Measurements from ENCODE around the gene MISFA.
A peak's percentile ranks its signal among the peaks of the same experiment; 100 is the strongest.
"Not testable (repeated sequence)": the region's sequence is repeated elsewhere in the genome, so short reads cannot be mapped to it uniquely, and the experiment has no call there.

Gene MISFA

GRCh38 chr11:18633256-18634139, 33.9 kb downstream of the MISFA start:
- TF ChIP-seq, protein P1, sequence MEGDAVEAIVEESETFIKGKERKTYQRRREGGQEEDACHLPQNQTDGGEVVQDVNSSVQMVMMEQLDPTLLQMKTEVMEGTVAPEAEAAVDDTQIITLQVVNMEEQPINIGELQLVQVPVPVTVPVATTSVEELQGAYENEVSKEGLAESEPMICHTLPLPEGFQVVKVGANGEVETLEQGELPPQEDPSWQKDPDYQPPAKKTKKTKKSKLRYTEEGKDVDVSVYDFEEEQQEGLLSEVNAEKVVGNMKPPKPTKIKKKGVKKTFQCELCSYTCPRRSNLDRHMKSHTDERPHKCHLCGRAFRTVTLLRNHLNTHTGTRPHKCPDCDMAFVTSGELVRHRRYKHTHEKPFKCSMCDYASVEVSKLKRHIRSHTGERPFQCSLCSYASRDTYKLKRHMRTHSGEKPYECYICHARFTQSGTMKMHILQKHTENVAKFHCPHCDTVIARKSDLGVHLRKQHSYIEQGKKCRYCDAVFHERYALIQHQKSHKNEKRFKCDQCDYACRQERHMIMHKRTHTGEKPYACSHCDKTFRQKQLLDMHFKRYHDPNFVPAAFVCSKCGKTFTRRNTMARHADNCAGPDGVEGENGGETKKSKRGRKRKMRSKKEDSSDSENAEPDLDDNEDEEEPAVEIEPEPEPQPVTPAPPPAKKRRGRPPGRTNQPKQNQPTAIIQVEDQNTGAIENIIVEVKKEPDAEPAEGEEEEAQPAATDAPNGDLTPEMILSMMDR (conservative IDR thresholded peaks at IDR 0.05; ENCODE audit: low read depth, low read length) = no peak
- peak; percentile 26 for DNase-seq (ENCODE audit: low read depth)
- H3K4me3 ChIP-seq (ENCODE audit: low read depth, low read length) = peak overlapping the region; percentile 76

GRCh38 chr11:18634140-18635032, 34.8 kb downstream of the MISFA start, which contains the start of gene SPTY2D1:
Gene SPTY2D1 (minus strand): TSS chr11:18634342. CDS start chr11:18634257, 85 bp downstream.
- DNase-seq (ENCODE audit: low read depth) = peak; percentile 100
- peak within 1 kb of the TSS; percentile 76 for H3K4me3 ChIP-seq (ENCODE audit: low read depth, low read length)
- TF ChIP-seq, protein P1 (conservative IDR thresholded peaks at IDR 0.05; ENCODE audit: low read depth, low read length) = no peak

DNA sequence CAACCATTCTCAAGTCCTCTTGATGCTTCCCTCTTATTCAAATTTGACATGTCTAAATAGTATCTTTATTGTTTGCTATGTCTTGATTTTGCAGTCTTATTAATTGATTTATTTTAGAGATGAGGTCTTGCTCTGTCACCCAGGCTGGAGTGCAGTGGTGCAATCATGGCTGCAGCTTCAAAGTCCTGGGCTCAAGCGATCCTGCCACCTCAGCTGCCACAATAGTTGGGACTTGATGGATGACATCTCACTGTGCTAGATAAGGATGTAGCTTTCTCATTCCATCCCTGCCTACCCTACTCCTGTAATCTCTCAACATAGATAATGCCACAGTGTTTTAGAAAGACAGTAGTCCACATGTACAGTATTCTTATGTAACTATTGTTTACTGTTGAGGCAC, 42.1 kb downstream of the MISFA start:
- DNase-seq (ENCODE audit: low read depth) = no peak
- H3K4me3 ChIP-seq (ENCODE audit: low read depth, low read length) = no peak overlapping the region
- TF ChIP-seq, protein P1 (conservative IDR thresholded peaks at IDR 0.05; ENCODE audit: low read depth, low read length) = no peak

DNA sequence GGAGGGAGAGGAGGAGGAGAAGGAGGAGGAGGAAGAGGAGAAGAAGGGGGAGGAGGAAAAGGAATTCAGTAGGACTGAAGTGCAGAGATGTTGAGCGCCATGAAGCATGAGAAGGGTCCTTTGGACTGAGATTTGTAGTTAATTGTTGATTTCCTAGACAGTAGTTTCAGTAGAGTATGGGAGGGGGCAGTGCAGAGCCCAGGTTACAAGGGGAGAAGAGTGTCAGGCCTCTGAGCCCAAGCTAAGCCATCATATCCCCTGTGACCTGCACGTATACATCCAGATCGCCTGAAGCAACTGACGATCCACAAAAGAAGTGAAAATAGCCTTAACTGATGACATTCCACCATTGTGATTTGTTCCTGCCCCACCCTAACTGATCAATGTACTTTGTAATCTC, 43.4 kb downstream of the MISFA start:
- not testable (repeated sequence) for DNase-seq (ENCODE audit: low read depth)

GRCh38 chr11:18650353-18650752, 50.8 kb downstream of the MISFA start:
- no peak for DNase-seq (ENCODE audit: low read depth)
- H3K4me3 ChIP-seq (ENCODE audit: low read depth, low read length) = no peak overlapping the region
- TF ChIP-seq, protein P1 (conservative IDR thresholded peaks at IDR 0.05; ENCODE audit: low read depth, low read length) = no peak

More for the DNA sequence above, 43.4 kb downstream of the MISFA start:
- not testable (repeated sequence) for H3K4me3 ChIP-seq (ENCODE audit: low read depth, low read length)

DNA sequence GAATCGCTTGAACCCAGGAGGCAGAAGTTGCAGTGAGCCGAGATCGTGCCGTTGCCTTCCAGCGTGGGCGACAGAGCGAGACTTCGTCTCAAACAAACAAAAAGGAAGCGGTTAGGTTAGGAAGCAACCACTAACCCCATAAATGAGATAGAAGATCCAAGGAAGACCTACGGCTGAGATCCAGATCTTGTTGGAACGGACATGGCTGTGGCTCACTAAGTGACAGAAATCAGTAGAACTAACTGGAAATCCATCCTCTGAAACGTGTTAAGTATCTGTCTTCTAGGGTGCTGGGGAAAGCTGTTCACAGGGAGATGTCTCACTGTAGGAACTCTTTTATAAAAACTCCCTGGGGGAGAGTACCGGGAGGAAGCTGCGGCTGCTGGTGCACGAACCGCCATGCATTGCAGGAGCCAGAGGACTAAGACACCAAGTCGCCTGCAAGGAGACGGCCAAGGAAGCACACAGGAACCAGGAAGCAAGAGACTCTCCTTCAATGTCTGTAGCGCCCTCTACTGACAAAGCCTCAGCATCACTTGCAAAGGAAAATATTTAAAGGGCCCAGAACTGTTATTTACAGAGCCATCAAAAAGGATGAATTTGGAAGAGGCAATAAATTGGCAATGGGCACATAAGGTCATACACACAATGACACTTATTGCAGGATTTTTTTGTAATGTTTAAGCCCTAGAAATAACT, 51.4 kb downstream of the MISFA start:
- TF ChIP-seq, protein P1 (conservative IDR thresholded peaks at IDR 0.05; ENCODE audit: low read depth, low read length) = peak; percentile 77
- peak; percentile 81 for DNase-seq (ENCODE audit: low read depth)
- no peak overlapping the region for H3K4me3 ChIP-seq (ENCODE audit: low read depth, low read length)
